ENCODE data around the gene MESP1.

DNA sequence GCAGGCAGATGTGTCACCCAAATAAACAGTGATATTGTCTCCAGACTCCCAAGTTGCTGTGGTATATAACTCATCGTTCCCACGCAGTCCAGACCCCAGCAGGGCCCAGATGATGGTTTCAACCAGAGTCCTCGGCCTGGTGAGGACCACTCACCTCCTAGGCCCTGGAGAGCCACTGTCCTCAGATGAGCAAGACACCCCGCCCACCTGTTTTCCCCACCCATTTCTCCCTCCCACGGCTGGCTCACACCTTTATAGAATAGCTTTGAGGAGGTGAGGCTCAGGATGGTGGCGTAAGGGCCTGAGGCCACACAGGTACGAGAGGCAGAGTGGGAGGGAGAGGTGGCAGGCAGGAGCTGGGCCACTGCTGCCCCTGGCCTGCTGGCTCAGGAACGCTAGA is 7.5 kb downstream of the MESP1 start:
- no peak for TF ChIP-seq CTCF (IDR thresholded peaks at IDR 0.05; ENCODE audit: insufficient read depth, low read length, poor library complexity, severe bottlenecking)
- TF ChIP-seq EZH2phosphoT487 (conservative IDR thresholded peaks at IDR 0.05; ENCODE audit: low read length), result no peak
